GM18868 (cell line): ENCODE results near the gene YPEL1.

Source experiments
- ATAC-seq: cut with Tn5 transposase; IDR thresholded peaks from one replicate; pipeline ENCODE4 v1.9.1; 2021; ENCODE audit warnings: mild to moderate bottlenecking, moderate library complexity; ENCODE audit not compliant: unreplicated experiment

The YPEL1 gene, protein sequence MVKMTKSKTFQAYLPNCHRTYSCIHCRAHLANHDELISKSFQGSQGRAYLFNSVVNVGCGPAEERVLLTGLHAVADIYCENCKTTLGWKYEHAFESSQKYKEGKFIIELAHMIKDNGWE

DNA sequence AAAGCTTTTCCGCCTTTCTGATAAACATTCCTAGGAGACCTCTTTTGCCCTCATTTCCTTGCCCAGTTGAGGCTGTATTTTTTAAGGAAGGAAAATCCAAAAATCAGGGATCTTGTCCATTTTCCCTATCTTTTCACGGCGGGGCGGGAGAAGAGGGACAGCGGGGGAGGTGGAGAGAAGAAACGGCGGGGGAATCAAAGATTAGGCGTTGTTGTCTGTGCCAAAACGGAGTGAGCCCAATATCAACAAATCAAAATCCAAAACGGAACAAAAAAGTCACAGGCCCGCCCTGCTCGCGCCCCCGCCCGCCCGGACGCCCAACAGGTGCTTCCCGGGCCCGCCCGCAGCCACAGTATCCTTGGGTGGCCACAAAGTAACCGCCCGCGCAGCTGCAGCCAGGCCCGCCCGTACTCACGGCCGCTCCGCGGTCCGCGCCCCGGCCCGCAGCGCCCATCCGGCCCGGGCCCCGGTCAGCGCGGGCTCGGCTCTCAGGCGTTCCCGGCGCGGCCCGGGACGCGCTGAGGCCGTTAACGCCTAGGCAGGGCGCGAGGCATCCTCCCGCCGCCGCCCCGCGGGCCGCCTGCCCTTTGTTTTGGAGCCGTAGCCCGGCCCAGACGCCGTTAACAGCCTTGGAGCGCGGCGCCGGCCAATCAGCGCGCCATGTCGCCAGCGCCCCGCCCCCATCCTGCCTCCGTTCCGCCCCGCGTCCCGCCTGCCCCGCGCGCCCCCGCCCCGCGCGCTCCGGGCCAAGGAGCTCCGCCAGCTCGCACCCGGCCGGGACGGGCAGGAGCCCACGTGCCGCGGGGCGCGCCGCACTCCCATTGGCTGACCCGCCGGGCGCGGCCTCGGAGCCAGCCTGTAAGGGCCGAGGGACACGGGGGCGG, at the start of gene YPEL1:
YPEL1 (minus strand) TSS at position 595 of the 884 bp plus-strand sequence. CDS start 25,050 bp downstream, outside the sequence.
- ATAC-seq, result peak; percentile 82

DNA sequence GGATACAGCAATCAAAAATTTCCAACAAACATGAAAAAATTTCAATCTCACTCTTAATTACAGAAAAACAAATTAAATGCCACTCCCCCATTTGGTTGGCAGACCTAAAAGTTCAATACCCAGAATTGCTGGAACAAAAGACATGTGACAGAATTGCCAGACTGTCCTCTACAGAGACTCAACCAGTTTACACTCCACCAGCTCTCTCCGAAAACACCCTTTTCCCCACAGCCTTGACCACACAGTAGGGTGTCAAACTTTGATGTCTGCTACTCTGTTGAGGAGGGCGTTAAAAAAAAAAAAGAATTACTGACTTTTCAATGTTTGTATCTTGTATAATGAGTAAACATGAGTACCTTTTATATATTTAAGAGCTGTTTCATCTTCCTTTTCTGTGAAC, 44.7 kb upstream of the YPEL1 start:
- no peak for ATAC-seq

DNA sequence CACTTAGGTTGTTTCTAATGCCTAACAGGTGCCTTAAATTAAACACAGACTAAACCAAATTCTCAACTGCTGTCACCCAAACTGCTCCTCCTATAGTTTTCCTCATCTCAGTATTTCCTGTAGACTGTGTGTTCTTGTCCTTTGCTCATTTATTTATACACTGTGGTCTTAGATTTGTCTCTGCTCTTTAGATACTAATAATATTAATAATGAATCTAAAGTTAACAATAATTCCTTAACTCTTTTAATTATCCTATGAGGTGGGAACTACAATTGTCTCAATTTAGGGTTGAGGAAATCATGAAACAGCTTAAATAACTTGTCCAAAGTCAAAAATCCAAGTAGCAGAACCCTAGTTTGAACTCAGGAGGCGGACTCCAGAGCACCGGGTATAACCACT, 43.9 kb upstream of the YPEL1 start:
- no peak for ATAC-seq

DNA sequence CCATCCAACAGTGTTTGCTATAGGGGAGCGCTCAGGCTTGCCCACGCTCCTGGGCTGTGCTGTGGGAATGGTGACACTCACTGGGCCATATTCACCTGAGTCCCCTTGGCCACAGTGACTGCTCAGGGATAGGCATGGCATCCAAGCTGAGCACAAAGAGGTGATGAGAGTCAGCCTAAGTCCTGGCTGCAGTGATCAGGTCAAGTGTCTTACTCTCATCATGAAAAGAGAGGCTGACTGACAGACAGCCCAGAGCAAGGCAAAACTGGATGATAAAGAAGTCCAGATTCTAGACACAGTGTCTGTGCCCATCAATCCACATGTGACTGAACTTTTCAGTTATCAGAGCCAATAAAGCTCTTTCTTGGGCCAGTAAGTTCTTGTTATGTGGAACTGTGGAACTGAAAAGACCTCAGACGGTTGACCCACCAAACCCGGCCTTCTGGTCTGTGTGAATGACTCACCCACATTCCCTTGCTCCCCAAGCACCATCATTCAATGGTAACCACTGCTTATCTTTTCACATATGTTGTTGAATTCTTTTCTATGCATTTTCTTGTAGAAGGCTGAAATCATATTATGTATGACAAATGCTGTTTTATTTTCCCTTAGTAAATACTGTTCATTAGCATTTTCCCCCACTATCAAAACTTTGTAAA, 43.2 kb upstream of the YPEL1 start:
- no peak for ATAC-seq

DNA sequence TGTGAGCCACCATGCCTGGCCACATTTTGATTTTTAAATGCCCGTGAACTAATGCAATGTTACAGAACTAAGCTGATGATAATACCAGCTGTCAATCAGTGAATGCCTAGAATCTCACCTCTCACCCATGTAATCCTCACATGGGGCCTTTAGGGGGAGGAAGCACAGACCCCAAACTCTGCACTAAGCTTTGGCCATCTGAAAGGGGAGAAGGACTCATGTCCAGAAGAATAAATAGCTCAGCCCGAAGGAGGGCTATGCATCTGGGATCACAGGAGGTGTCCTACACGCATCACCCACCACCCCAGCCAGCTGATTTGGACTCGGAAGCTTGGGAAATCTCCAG, 36.0 kb upstream of the YPEL1 start:
- no peak for ATAC-seq

DNA sequence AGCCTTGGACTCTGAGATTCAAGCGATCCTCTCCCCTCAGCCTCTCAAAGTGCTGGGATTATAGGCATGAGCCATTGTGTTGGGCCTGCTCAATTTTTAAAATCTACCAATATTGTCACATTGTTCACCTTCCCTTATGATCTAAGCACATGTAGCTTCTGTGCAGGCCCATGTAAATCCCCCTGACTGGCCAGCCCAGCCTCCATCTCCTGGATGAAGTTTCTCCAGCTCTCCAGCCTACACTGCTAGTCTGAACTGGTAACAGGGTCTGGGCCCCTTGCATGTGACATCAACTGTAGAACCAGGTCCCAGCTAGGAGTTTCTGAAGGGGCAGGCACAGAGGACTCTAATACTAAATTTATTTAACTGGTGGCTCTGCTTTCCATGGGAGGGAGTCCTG, 32.8 kb upstream of the YPEL1 start:
- ATAC-seq, result no peak

DNA sequence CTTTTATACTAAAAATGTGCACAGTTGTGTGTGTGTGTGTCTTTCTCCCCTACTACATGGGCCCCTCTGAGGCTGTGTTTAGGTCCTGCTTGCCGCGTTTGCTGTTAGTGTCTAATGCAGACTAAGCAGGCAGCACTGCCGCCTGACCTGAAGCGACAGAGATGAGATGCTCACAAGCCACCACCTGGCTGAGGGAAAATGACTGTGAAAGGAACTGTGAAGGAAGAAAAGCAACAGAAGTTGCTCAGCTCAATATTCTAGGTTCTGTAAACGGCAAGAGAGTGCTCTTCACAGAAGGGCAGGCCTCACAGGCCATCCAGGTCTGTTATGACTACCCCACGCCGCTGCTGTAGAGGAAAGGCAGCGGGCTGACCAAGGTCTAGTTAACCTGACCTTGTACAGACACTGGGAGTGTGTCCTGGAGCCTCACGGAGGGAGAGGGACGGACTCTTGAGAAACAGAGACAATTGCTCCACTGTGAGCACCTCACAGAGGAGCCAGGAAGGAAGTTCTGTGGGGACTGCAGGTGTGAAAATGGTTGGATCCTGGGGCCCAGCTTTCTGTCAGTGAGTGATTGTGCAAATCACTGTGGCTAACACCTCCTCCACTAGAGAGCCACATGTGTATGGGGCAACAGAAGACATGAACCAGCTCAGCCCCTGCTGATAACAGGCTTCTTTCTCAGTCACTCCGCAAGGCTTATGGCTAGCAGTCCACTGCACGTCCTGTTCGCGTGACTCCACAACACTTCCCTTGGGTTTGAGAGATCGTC, 31.3 kb upstream of the YPEL1 start:
- ATAC-seq, result no peak

DNA sequence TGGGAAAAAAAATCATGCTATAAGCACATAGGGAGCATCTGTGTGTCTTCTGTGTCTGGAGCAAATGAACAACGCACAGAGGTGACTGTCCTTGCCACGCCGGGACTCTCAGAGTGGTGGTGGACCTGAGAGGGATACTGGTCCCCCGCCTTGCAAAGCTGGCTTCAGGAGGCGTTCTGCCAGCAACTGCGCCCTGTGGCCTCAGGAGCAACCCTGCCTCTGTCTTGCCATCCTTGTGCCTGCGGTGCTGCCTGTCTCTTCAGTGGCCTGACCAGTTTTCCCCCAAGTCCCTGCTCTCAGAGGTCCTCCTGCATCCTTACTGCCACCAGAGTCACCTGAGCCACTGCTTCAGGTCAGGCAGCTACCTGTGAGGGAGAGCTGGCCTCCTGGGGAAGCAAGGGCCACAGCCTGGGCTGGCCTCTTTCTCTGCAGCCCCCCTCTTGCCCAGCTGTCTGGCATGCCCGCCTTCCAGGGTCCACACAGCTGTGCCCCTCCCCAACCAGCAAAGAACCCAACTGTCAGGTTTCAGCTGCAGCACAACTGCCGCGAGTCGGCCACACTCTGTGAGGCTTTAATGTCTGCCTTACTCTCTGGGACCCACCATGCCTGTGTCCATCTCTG, 30.4 kb upstream of the YPEL1 start:
- ATAC-seq, result no peak

DNA sequence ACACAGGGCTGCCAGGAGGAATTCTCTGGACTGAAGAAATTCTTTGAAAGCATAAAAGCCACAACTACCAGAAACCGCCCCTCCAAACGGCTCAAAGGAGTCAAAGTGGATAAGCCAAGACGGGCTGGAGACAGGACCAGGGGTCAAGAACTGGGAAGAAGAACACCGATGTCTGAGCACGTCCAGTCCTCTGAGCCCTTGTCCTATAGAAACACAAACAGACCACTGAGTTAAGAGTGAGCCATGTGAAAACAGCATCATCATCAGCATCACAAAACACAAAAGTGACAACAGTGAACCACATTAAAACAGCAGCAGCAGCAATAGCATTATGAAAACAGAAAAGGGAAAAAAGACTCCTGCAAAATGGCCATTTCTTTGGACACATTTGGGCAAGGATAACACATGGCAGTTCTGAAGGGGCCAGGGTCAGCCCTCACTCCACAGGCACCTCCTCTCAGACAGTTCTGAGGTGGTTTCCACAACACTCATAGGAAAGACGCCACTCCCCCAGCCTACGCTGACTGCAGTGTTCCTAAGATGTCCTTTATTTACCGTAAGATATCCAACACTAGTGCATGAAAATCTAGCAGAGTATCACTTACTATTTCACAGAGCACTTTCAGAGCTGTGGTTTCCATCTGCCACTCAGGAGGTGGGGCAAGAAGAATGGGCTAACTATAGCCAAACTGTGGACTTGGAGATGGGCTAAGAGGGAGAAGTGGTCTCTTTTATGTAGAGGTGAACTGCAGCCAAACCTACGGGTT, 28.6 kb upstream of the YPEL1 start:
- no peak for ATAC-seq

DNA sequence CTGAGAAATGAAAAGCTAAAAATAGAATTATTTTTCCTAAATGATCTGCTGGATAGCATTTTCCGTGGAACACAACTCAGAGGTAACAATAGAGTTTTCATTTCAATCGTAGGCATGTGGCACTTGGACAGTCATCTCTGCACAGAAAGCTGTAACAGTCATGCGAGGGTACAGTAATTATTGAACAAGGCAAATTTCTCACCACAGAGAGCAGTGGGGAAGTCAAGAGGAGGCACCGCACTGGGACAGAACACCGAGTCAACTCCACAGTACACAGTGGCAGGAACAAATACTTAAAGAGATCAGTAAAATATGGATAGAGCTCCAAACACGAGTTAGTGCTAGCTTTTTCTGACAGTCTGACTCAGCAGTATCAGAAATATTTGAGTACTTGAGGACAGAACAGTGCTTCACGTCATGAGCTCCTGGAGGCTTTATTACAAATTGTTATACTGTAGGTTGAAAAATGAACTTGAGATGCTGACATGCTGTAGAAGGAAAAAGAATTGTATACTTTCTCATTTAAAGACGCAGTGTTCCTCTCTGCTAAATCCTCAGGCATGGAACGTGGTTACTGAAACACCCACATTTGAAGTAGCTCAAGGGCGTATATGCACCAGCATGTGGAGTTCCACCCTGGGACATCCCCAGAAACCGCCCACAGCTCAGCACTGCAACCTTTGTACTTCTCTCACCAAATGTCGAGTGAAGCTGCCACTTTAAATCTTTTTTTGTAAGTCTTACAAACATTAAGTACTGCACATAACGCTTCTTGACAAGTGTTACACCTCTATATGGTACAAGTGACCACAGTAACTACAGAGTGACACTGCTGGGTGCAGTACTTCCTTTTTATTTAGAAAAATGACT, 27.4 kb upstream of the YPEL1 start:
- no peak for ATAC-seq

DNA sequence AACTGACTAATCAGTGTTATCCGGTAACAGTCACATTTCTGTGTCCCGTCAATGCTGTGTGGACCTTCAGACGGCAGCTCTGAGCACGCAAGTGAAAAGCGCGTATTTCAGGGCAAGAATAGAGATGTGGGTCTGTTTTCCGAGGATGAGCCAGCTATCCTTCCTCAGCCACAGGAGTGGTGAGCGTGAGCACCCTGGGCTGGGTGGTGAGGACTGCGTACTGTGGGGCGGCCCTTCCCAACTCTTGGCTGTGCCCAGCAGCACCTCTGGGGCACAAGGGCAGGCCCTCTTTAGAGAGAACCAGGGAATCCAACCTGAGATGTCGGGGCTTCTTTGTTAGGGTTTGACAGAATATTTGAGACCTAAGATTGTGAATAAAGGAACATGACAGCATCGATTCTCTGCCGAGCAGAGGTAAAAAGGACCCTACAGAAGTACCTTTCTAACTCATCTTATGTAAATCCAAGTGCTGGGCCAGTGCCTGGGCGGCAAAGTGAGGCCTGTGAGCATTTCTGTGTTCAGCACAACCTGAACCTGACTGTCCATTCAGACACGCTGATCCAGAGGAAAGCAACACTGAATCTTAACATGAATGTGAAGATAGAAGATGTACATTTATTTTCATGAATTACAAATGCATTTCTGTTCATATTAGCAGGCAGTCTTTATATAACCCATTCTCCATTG, 26.5 kb upstream of the YPEL1 start:
- ATAC-seq, result no peak

DNA sequence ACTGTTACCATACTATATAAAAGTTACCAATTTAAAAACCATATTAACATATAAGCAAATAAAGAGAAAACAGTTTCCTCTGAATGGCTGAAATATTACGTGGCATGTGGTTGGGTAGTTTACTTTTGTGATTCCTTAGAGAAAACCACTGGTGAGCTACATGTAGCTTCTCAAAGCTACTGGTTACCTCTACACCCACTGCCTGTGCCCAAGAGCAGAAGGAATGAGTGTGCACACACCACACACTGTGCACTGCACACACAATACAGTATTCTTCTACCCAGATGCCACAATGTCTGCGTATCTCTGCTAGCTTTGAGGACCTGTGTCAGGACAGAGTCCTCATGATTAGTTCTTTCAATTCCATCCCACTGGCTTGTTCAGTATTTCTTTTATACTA, 25.5 kb upstream of the YPEL1 start:
- ATAC-seq, result no peak

DNA sequence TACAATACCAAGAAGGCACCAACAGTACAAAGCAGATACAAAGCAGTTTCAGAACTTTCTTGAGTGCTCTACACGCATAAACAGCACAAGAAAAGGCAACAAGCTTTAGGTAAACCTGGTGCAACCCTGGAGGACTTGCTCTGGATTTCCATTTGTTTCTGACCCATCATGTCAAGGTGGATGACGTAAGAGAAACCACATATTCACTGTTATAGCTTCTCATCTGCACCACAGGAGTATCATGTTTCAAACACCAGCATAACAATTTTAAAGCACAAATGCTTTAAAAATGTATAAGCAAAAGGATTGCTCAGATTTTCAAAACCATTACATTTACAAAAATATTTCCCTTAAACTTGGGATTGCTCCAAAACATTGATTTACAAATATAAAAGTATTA, 25.0 kb upstream of the YPEL1 start:
- no peak for ATAC-seq

DNA sequence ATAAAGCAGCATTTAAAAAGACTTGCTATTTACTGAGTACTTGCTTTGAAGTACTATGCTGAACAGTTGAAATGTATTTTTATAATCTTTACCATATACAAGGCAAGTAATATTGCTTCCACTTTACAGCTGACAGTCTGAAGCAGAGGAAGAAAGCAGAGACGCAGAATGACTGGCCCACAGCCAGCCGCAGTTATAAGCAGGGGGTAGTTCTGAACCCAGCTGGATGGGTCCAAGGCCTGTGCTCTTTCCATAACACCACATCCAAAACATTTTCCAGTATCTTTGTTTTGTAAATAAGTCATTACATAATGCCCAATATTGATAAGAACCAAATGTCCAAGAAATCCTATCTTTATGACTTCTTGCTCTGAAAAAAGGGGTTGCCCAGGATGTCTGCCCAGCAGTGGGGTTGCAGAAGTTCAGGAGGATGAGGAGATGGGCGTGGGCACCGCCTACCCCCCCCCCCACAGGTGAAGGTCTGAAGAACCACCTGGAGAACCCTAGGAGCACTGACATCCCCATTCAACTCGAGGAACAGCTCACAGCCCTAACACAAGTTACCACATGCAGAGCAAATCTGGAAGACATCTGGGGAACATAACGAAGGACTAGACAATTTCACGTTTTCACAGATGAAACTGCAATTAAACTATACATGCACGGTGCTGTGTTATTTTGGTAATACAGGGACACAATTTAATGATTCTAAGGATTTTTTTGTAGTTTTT, 24.2 kb upstream of the YPEL1 start:
- no peak for ATAC-seq

DNA sequence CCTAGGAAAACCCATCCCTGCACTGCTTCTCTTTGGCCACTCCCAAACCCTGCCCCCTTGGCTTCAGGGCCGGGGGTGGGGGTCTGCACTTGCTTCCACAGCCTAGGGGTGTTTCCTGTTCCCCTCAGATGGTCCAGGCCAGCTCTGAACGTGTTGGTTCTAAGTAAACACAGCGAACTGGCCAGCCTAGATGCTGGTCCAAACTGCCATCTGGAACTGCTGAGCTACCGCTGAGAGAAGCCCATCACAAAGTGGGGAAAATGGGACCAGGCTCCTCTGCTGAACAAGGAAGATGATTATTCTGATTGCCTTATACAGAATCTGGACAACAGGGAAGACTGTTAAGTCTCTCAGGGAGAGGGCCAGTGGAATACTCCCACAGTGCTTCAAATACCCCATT, 23.5 kb upstream of the YPEL1 start:
- no peak for ATAC-seq

DNA sequence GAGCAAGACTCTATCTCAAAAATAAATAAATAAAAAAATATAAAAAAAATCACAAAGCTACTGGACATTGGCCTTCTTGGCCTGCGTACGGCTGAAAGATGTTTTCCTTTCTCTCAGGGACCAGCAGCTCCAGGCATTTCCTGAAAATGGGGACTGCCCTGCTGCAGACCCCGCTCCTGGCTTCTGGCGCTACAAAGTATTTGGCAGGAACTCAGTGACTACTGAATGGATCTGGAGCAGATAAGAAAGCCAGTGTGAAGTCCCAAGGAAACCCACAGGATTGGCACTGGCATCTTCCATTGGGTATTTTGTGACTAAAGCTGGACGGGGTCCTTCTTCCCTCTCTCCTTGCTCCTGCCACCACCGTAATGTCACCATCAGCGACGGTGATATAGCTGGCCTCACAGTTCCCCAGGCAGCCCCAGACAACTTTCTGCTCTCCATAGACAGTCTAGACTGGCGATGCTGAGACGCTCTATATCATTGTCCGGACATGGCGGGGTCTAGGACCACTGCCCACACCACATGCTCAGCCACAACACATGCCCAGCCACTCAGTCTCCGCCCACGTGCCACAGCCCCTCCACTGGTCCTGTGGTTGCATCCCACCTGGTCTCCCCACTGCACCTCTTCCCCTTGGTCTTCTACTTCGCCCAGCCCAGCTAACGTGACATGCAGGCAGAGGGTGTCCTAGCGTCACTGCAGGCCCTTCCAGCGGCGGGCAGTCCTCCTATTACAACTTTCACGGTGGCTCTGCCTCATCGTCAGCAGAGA, 22.7 kb upstream of the YPEL1 start:
- no peak for ATAC-seq

DNA sequence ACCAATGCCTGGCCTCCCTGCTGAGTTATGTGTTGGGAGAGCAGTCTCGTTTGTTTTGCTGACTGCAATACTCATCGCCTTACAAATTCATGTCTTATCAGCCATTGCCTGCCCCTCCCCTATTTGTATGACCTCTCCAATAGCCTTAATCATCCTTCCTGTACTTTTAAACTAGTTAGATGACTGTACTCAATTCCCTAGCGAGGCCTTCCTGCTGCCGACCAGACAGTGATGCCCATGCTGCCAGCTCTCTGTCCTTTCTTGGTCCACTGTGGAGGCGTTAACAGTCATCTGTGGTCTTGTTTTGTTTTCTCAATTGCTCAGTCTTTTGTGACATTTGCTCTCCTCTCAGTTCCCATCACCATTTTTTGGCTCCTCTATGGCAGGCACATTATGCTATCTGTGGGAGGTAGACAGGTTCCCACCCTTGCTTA, 20.3 kb upstream of the YPEL1 start:
- ATAC-seq, result no peak
